Activated CD8-positive, alpha-beta T cell treated with anti-CD3 and anti-CD28 coated beads, Interleukin-2, amount 10 ng/mL, durations not matched to agents 7 days and 5 days (primary cell): ENCODE data around the gene KLHDC8A. TPM values are rescaled to one million over a fixed set of nuclear protein-coding genes. Genes with fewer than 3 reads are reported as not detected.

Experiments
- ATAC-seq: fragments of 150-1000 bp; cut with Tn5 transposase; one replicate; pipeline ENCODE4 v1.10.0; 2021; ENCODE audit warnings: moderate library complexity
- CTCF ChIA-PET: fragments of 350-600 bp; sonication (Branson Sonifier 250); formaldehyde crosslinking; loops from one replicate; lab custom pipeline; 2021; ENCODE audit warnings: antibody characterized with exemption; lab: Charles Lee
- POLR2A ChIA-PET: fragments of 350-600 bp; sonication (Branson Sonifier 250); formaldehyde crosslinking; loops from one replicate; lab custom pipeline; 2021; ENCODE audit warnings: antibody characterized with exemption; lab: Charles Lee
- DNase-seq: peaks from one replicate; pipeline ENCODE4 v3.0.0-alpha.2; 2020
- H3K27ac Mint-ChIP-seq: one replicate; pipeline ENCODE4 v1.8.0; 2021; ENCODE audit warnings: mild to moderate bottlenecking, mixed read lengths
- H3K27me3 Mint-ChIP-seq: one replicate; pipeline ENCODE4 v1.8.0; 2021; ENCODE audit warnings: low read depth, mixed read lengths
- H3K36me3 Mint-ChIP-seq: one replicate; pipeline ENCODE4 v1.8.0; 2021; ENCODE audit warnings: low read depth, mixed read lengths
- H3K4me1 Mint-ChIP-seq: one replicate; pipeline ENCODE4 v1.8.0; 2021; ENCODE audit warnings: low read depth, mixed read lengths
- H3K4me3 Mint-ChIP-seq: one replicate; pipeline ENCODE4 v1.8.0; 2021; ENCODE audit warnings: mild to moderate bottlenecking, mixed read lengths
- H3K9me3 Mint-ChIP-seq: one replicate; pipeline ENCODE4 v1.8.0; 2022; ENCODE audit warnings: mixed read lengths; ENCODE audit not compliant: insufficient read depth
- total RNA-seq, 2 experiments: library from RNA; stranded (reverse); gene quantifications; one replicate each; pipeline ENCODE4 v1.2.3, GENCODE V29; 2021

Gene KLHDC8A
- total RNA-seq, 2 experiments from 2014 or later: not detected

DNA sequence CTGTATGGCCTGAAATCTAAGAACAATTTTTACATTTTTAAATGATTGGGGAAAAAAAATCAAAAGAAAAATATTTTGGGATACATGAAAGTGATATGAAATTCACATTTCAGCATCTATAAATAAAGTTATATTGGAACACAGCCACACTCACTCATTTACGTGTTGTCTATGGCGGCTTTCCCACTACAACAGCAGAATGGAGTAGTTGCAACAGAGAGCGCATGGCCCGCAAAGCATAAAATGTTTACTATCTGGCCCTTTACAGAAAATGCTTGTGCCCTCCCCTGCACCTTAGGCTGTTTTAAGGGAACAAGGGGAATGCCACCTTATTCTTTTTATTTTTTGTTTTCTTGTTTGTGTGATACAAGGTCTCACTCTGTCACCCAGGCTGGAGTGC, 3.5 kb downstream of the KLHDC8A start:
- no peak for ATAC-seq
- no peak overlapping the region for H3K27ac Mint-ChIP-seq
- no peaks in the 10 kb centered on the region for H3K9me3 Mint-ChIP-seq
- H3K4me3 Mint-ChIP-seq: no peak overlapping the region
- no peaks in the 10 kb centered on the region for H3K4me1 Mint-ChIP-seq
- CTCF ChIA-PET: interaction anchor here (1.0 to 5.9 kb wide), 24 partner anchors 7 to 304 kb away, joined by 3 to 123 read pairs (median 6); no protein-coding TSS in a partner anchor
- no peak for DNase-seq
- POLR2A ChIA-PET: no interaction called here
- no peaks in the 10 kb centered on the region for H3K36me3 Mint-ChIP-seq
- H3K27me3 Mint-ChIP-seq: peaks cover 22% of the 10 kb centered on the region

GRCh38 chr1:205351984-205352713, 4.6 kb downstream of the KLHDC8A start:
- Mint-ChIP-seq H3K27ac (no peak overlapping the region), H3K4me3 (no peak overlapping the region), H3K9me3 (no peaks in the 10 kb centered on the region), H3K27me3 (peaks cover 24% of the 10 kb centered on the region), H3K4me1 (no peaks in the 10 kb centered on the region), H3K36me3 (no peaks in the 10 kb centered on the region)
- ChIA-PET POLR2A (no interaction called here), CTCF (interaction anchor here (2.3 to 5.9 kb wide), 4 partner anchors 16 to 172 kb away, joined by 14 to 123 read pairs (median 48); no protein-coding TSS in a partner anchor)
- DNase-seq (no peak), ATAC-seq (no peak)

- H3K27ac Mint-ChIP-seq: no peak overlapping the region
- no peaks in the 10 kb centered on the region for H3K9me3 Mint-ChIP-seq
- CTCF ChIA-PET: interaction anchor here (0.6 to 2.9 kb wide), 4 partner anchors 15 to 163 kb away, joined by 3 to 16 read pairs (median 7); no protein-coding TSS in a partner anchor
These were observed 6.0 kb downstream of the KLHDC8A start for GRCh38 chr1:205350691-205351141.

GRCh38 chr1:205350124-205350523, 6.6 kb downstream of the KLHDC8A start:
- ChIA-PET CTCF (interaction anchor here (2.8 to 2.9 kb wide), 2 partner anchors 14 to 135 kb away, joined by 11 to 16 read pairs; no protein-coding TSS in a partner anchor), POLR2A (no interaction called here)
- DNase-seq: no peak
- peaks cover 37% of the 10 kb centered on the region for H3K27me3 Mint-ChIP-seq
- H3K36me3 Mint-ChIP-seq: no peaks in the 10 kb centered on the region
- H3K4me1 Mint-ChIP-seq: no peaks in the 10 kb centered on the region
- H3K9me3 Mint-ChIP-seq: no peaks in the 10 kb centered on the region
- no peak overlapping the region for H3K27ac Mint-ChIP-seq
- ATAC-seq: no peak
- H3K4me3 Mint-ChIP-seq: no peak overlapping the region

More at GRCh38 chr1:205350691-205351141, 6.0 kb downstream of the KLHDC8A start:
- Mint-ChIP-seq H3K4me1 (no peaks in the 10 kb centered on the region), H3K27me3 (peaks cover 33% of the 10 kb centered on the region), H3K36me3 (no peaks in the 10 kb centered on the region), H3K4me3 (no peak overlapping the region)
- DNase-seq (no peak), ATAC-seq (no peak)
- POLR2A ChIA-PET: no interaction called here

GRCh38 chr1:205348554-205349487, 7.9 kb downstream of the KLHDC8A start:
- H3K36me3 Mint-ChIP-seq: no peaks in the 10 kb centered on the region
- ATAC-seq (no peak), DNase-seq (no peak)
- CTCF ChIA-PET: interaction anchor here (1.0 to 2.9 kb wide), 4 partner anchors 13 to 137 kb away, joined by 3 to 16 read pairs (median 9); no protein-coding TSS in a partner anchor
- no peak overlapping the region for H3K4me3 Mint-ChIP-seq
- H3K9me3 Mint-ChIP-seq: no peaks in the 10 kb centered on the region
- no peaks in the 10 kb centered on the region for H3K4me1 Mint-ChIP-seq
- H3K27ac Mint-ChIP-seq: no peak overlapping the region
- H3K27me3 Mint-ChIP-seq: peaks cover 41% of the 10 kb centered on the region
- POLR2A ChIA-PET: interaction anchor here (0.7 to 1.0 kb wide), 2 partner anchors 10 to 94 kb away, joined by 3 read pairs; no protein-coding TSS in a partner anchor

DNA sequence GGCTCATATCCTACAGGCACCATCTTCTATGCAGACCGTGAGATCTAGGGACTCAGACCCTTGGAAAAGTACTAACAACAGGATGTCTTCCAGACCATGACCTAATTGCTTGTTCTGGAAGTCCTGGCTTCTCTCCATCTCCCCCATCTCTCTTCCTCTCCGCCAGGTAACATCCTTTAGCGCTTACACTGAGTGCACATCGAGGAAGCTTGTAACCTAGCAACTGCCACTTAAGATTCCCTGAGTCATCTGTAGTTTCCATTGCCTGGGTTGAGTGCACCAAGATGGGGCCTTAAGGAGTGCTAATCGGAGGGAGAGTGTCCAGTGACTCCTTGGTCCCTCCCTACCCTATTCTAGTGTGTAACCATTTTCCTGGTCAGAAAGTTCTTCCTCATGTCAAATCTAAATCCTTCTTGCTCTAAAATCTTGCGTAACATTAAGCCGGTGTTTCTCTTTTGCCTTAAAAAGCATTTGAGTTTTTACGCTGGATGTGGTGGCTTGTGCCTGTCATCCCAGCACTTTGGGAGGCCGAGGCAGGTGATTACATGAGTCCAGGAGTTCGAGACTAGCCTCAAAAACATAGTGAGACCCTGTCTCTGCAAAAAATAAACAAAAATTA, 9.7 kb downstream of the KLHDC8A start:
- Mint-ChIP-seq H3K27me3 (peaks cover 53% of the 10 kb centered on the region), H3K9me3 (no peaks in the 10 kb centered on the region), H3K4me3 (no peak overlapping the region), H3K27ac (no peak overlapping the region), H3K4me1 (no peaks in the 10 kb centered on the region), H3K36me3 (no peaks in the 10 kb centered on the region)
- CTCF ChIA-PET: interaction anchor here (2.9 kb wide), 1 partner anchor 11 kb away, joined by 20 read pairs; no protein-coding TSS in a partner anchor
- DNase-seq: no peak
- POLR2A ChIA-PET: no interaction called here
- no peak for ATAC-seq

DNA sequence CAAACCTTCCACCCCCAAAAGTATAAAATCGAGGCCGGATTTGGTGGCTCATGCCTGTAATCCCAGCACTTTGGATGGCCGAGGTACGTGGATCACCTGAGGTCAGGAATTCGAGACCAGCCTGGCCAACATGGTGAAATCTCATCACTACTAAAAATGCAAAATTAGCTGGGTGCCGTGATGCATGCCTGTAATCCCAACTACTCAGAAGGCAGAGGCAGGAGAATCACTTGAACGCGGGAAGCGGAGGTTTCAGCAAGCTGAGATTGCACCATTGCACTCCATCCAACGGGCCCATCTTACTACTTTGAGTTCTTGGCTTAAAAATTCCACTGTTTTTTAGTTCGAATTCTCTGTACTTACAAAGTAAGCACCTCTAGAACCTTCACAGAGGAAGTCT, 11.0 kb downstream of the KLHDC8A start:
- H3K27me3 Mint-ChIP-seq: peaks cover 60% of the 10 kb centered on the region

GRCh38 chr1:205344066-205344928, 12.4 kb downstream of the KLHDC8A start:
- peaks cover 6% of the 10 kb centered on the region for H3K4me1 Mint-ChIP-seq
- DNase-seq (peak; percentile 34), ATAC-seq (peak; percentile 38)
- ChIA-PET POLR2A (no interaction called here), CTCF (interaction anchor here (1.0 to 2.9 kb wide), 2 partner anchors 9 to 10 kb away, joined by 3 to 20 read pairs; no protein-coding TSS in a partner anchor)
- no peak overlapping the region for H3K4me3 Mint-ChIP-seq
- H3K27ac Mint-ChIP-seq: no peak overlapping the region
- H3K27me3 Mint-ChIP-seq: peaks cover 60% of the 10 kb centered on the region
- H3K9me3 Mint-ChIP-seq: no peaks in the 10 kb centered on the region
- H3K36me3 Mint-ChIP-seq: no peaks in the 10 kb centered on the region

More for the DNA sequence above, 11.0 kb downstream of the KLHDC8A start:
- Mint-ChIP-seq H3K36me3 (no peaks in the 10 kb centered on the region), H3K27ac (no peak overlapping the region), H3K9me3 (no peaks in the 10 kb centered on the region), H3K4me3 (no peak overlapping the region), H3K4me1 (peaks cover 1% of the 10 kb centered on the region)
- ATAC-seq: no peak
- DNase-seq: no peak
- POLR2A ChIA-PET: no interaction called here
- CTCF ChIA-PET: interaction anchor here (1.0 to 2.9 kb wide), 3 partner anchors 8 to 72 kb away, joined by 7 to 20 read pairs (median 7); no protein-coding TSS in a partner anchor

- peaks cover 59% of the 10 kb centered on the region for H3K27me3 Mint-ChIP-seq
- H3K9me3 Mint-ChIP-seq: no peaks in the 10 kb centered on the region
- no peaks in the 10 kb centered on the region for H3K36me3 Mint-ChIP-seq
- peaks cover 13% of the 10 kb centered on the region for H3K4me1 Mint-ChIP-seq
- no peak overlapping the region for H3K4me3 Mint-ChIP-seq
- ATAC-seq: no peak
- CTCF ChIA-PET: no interaction called here
- H3K27ac Mint-ChIP-seq: no peak overlapping the region
- no peak for DNase-seq
- POLR2A ChIA-PET: no interaction called here
These were observed 13.2 kb downstream of the KLHDC8A start for GRCh38 chr1:205343431-205344065.

DNA sequence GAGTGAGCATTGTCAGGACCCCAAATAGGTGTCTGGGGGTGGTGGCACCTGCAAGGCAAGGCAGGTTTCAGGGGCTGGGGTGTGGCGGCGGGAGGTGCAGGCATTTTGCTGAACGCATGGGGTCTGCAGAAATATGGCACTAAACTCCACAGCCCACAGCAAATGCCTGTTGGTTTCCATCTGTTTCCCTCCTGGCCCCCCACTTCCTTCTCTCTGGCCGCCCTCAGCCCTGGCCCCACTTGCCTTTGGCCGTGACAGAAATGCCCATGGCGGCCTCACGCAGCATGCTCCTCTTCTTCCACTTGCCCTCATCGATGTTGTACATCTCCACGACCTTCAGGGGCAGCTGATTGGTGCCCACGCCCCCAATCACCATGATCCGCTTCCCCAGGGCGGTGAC, 13.7 kb downstream of the KLHDC8A start:
- peaks cover 13% of the 10 kb centered on the region for H3K4me1 Mint-ChIP-seq
- peaks cover 59% of the 10 kb centered on the region for H3K27me3 Mint-ChIP-seq
- H3K27ac Mint-ChIP-seq: no peak overlapping the region

More for the DNA sequence above, 13.7 kb downstream of the KLHDC8A start:
- ChIA-PET CTCF (no interaction called here), POLR2A (no interaction called here)
- ATAC-seq (no peak), DNase-seq (no peak)
- H3K9me3 Mint-ChIP-seq: no peaks in the 10 kb centered on the region
- no peak overlapping the region for H3K4me3 Mint-ChIP-seq
- no peaks in the 10 kb centered on the region for H3K36me3 Mint-ChIP-seq
